Measurements from ENCODE around the gene CHST13.

GRCh38 chr3:126546013-126546412 lies 22.1 kb downstream of the CHST13 start:
- TF ChIP-seq CTCF (IDR thresholded peaks at IDR 0.05): no peak
- no peak for TF ChIP-seq POLR2A (IDR thresholded peaks at IDR 0.05)

All from Peyer's patch (tissue), 4 donors.